NCI-H2081 (cell line): Measurements from ENCODE around the gene SIK2.
"Not testable (repeated sequence)": the region's sequence is repeated elsewhere in the genome, so short reads cannot be mapped to it uniquely, and the experiment has no call there.

Experiments
- DNase-seq, 2 experiments: peaks; one replicate each; lab custom pipeline; 2025; lab: John Stamatoyannopoulos, UW

Gene SIK2

DNA sequence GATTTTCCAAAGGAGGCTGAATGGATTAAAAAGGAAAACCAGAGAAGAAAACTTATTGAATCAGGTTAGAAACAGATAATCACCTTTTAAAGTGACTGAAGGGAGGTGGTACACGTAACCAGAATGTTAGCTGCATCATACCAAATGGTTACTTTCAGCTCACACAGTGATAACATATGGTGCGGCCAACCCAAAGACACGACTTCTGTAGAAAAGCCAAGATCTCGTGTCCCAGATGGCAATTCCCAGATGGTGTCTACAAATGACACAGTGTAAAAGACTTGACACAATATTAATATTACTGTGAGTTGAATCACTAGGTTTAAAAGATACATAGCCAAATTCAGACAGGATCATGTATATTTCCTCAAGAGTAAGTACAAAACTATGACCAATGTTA, 158.8 kb downstream of the SIK2 start:
- no peak for DNase-seq

DNA sequence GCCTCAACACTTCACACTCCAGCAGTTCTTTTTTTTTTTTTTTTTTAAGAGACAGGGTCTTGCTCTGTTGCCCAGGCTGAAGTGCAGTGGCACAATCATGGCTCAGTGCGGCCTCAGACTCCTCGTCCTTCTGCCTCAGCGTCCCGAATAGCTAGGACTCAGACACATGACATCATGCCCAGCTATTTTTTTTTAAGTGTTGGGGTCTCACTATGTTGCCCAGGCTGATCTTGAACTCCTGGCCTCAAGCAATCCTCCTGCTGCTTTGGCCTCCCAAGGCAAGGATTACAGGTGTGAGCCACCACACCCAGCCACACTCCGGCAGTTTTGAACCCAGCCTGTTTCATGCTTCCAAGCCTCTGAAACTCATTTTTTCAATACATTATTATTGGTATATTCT, 160.3 kb downstream of the SIK2 start:
- no peak for DNase-seq

DNA sequence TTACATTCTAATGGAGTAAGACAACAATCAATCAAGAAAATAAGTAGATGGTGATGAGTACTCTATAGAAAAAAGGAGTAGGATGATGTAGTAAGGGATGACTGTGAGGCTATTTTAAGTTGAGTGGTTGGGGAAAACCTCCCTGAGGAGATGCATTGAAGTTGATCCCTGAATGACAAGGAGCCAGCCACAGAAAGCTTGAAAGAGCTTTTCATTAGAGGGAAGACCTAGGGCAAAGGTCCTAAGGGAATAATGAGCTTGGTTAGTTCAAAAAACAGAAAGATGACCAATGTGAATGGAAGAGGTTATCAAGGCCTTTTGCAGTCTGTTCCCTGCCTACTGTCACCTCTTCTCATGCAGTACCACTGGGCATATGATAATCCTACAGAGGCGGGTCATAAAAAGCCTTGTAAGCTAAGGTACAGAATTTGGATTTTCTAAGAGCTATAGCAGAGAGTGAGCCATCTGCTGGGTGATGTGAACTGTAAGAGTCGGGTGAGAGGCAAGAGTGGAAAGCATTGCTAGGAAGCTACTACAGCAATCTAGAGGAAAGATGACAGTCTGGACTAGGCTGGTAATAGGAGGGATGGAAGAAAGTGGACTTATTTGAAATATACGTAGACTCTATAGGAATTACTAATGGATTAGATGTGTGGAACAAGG, 160.9 kb downstream of the SIK2 start:
- no peak for DNase-seq

DNA sequence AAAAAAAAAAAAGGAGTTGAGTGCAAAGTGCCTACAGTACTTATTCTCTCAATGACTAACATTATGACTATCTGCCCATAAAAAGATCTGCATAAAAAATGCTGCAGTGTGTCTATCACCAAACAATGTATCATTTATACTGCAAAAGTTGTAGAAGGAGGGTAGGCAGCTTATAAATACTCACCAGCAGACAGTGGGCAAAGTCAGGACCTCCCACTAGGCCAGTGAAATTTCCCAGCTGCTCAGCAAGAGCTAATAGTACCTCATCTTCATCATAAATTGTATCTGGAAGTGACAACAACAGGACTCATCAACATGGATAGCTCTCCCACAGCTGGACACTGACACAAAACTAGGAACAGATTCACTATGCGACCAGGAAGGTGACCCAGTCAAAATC, 162.4 kb downstream of the SIK2 start:
- DNase-seq: no peak

DNA sequence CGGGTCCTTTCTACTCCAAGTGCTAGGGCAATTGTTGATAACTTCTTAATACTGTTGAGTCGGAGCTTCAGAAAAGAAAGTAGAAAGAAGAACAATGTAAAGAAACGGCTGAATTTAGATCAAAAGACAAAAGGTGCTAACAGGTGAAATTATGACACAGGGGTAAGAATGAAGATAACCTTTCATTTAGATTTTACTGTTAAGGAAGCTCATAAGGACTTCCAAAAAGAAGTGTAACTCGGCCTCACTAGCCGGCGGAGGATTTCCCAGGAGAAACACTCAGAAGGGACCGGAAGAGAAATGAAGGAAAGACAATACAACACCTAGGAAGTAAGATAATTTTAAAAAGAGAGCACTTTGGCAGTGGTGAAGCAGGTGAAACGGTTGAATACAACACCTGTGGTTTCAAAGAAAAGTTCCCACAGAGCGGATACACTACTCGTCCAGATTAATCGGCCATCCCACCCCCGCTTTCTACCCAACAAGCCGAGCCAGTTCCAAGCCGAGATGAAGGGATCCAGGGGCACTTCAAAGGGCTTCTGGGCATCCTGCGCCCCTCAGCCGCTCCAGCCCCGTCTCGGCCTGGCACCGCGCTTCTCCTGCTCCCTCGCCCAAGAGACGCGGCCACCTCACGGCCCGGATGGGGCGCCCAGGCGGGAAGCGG, 163.2 kb downstream of the SIK2 start:
- peak in 1 of 2 experiments; percentile 67 for DNase-seq

DNA sequence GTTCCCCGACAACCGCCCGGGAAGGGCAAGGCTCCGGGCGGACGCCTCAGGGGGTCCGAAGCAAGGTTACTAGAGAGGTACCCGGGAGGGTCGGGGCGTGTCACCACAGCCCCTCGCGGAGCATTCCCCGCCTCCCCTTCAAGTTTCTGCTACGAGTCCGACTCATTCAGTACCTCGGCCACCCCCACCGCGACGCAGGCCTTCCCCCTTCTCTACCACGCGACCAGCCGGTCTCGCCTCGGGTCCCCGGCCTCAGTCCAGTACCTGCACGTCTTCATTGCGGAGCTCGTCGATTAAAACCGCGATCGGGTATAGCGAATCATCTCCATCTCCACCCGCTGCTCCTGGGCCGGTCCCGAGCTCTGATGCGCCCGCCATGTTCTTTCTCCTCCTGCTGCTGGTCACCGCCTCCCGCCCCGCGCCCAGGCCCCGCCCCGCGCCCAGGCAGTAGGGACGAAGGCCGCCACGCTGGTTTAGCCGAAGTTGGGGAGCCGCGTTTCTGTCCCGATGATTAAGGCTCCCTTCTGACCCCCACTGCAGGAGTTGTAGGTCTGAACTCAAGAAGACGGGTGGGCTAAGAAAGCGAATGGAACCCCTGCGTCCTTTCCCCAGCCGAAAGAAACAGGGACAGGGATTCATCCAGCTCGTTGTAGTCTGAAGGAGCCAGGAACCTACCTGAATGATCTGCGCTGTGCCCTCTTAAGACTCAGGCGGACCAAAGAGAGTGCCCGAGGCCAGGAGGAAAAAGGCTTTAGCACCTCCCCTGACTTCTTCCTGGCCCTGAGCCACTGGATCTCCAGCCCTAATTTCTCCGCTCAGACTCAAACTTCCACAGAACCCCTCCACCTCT, 164.0 kb downstream of the SIK2 start, which contains the start of gene PPP2R1B:
TSS of gene PPP2R1B (minus strand) at position 406 of the 850 bp plus-strand sequence. CDS start at position 378, 28 bp downstream.
- DNase-seq: peak; percentile 71 to 72

DNA sequence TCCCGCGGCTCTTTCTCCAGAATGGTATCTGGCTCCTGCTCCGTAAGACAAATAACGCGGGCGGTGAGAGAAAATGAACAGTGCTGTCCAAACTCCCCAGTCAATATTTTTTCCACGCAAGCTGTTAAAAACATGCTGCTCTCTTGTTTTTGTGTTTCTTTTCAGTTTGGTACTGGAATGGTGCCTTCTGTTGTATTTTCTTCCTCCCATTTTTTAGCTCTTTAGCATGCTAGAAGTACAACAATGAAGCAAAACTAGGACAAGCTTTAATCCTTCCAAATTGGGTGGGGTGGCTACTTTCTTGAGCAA, 164.5 kb downstream of the SIK2 start:
- DNase-seq: peak in 1 of 2 experiments; percentile 10

DNA sequence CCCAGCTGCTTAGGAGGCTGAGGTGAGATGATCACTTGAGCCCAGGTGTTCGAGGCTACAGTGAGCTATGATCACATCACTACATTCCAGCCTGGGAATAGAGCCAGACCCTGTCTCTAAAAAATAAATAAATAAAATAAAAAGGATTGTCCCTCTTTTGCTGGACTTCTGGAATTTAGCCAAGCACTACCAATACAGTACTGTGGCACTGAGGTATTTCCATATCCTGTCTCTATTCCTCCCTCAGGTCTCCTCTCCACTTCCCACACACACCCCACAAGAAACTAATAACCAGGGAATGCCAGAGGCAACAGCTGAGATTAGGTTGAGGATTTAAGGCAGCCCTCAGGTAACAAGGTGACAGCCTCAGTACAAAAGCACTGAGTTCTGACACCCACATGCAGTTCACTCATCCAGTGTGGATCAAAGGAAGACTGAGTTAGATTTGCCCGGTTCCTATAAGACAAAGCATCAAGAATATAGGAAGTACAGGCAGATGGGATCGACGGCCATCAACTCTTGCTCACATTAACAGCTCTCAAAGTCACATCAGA, 168.4 kb downstream of the SIK2 start:
- DNase-seq: peak; percentile 7 to 25

DNA sequence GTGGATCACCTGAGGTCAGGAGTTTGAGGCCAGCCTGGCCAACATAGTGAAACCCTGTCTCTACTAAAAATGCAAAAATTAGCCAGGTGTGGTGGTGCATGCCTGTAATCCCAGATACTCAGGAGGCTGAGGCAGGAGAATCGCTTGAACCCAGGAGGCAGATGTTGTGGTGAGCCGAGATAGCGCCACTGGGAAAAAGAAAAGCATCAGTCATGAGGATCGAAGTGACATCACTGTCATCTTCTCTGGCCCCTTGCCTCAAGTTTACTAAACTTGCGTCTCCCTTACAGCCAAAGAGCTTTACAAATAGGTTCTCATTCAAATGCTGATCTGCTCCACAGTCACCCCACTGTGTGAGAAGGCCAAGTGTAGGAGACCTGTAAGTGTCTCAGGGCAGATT, 169.0 kb downstream of the SIK2 start:
- DNase-seq: not testable (repeated sequence)

DNA sequence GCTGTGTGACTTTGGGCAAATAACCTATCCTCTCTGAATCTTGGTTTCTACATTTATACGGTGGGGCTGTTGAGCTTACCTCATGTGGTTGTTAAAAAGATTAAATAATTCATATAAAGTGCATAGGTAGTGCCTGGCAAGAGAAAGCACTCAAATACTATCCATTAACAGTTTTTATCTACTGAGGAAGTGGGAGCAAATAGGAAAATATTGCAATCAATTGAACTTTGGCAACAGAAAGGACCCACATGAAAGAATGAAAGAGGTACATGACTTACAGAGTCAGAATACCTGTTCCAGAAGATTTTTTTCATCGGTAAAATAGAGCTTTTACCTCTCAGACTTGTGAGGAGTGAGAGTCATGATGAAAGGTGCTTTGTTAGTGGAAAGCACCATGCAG, 170.3 kb downstream of the SIK2 start:
- no peak for DNase-seq

DNA sequence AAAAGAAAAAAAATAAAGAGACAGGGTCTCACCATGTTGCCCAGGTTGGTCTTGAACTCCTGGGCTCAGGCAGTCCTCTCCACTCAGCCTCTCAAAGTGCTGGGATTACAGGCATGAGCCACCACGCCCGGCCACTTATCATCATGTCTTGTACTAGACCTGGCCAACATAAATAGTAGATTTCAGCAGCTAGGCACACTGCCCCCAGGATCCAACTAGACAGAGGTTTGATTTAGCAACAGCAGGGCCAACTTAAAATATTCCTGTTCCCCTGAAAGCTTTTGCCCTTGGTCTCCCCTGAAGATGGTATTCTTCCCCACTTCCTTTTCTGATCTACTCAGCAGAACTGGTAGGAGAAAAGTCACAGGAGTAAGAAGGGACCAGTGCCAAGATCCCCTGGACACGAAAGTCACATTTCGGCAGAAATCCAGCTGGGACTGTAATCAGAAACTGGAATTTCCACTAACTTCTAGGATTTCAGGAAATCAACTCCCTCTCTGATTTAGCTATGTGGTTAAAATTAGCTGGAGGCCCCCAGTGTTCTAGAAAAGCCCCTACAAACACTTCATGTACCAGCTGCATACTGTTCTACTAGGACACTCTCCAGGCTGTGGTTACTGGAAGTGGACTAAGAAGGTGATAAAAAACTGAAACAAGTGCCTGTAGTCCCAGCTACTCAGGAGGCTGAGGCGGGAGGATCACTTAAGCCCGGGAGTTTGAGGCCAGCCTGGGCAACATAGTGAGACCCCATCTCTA, 172.9 kb downstream of the SIK2 start:
- DNase-seq: no peak

DNA sequence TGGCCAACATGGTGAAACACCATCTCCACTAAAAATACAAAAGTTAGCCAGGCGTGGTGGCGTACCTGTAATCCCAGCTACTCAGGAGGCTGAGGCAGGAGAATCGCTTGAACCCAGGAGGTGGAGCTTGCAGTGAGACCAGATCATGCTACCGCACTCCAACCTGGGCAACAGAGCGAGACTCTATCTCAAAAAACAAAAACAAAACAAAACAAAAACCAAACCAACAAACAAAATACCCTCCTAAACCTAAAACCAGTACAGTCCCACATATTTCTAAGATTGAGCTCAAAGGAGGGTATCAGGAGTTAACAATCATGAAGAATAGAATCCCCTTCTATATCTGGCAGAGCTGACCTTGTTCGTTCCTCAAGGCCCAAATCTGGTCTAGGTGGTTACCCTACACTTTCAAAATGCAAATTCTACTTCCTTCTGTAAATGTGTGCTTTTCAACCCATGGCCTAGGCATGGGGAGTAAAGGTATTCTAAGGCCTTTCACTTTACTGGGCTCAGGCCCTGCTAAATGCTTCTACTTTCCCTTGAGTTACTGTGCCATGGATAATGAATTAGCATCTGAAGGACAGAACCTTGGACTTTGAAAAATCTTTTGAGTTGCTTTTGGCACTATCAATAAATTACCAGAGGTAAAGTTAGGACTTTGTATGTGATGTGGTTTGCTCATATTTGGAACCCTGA, 174.3 kb downstream of the SIK2 start:
- no peak for DNase-seq

DNA sequence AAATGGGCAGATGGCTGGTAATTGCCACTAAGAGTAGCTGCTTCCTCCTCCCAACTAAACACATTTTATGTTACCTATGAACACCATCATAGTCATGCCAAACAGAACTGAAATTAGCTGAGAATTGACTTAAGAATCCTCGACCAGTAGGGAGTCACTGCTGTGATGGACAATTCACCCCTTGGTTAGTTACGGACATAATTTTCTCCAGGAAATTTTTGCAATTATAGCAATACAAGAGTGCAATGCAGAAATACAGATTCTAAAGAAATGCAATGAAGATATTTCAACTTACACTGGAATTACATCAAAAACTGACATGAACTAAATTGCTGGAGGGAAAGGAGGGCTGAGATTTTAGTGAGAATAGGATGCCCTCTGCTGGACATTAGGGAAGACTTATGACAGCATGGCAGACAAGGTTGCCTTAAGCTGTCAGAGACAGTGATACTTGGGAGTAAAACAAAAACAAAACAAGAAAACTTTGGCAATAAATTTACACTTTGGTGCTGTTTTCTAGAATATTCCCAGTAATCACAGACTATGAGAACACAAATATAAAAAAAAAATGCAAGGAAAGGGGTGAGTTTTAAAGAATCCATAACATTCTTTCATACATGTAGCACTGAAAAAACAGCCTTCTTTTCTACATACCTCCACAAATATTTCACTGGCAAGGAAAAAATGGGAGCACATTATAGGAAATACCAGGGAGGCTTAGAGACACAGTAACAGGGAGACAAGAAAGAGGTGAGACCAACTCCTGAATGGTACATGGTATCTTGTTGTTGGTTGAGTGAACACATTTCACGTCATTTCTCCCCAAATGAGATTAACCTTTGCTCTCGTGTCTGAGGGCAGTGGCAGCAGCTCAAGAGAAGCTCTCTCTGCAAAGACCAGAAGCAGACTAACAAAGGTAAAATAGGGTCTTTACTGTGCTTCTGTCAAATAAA, 175.1 kb downstream of the SIK2 start:
- DNase-seq: peak; percentile 66 to 71

DNA sequence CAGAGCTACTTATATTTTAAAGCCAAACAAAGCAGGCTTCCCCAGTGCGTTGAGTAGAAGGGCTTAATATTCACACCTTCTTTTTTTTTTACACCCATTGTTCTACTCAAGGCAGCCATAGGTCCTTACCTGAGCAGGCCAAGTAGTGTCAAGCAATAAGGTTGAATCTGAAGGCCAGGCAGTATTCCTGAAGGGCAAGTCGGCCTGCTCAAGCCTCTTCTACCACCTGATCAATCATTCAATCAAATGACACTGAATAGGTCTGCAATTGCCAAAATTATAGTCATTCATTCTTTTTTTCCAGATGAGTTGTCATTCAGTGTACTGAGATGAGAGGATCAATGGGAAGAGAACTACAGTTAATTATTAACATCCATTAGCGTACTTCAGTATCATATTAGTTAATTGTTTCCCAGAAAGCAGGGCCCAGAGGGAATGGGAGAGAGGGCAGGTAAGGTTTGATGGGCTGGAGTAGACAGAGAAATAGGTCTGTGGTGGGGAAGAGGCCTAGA, 175.9 kb downstream of the SIK2 start:
- no peak for DNase-seq

DNA sequence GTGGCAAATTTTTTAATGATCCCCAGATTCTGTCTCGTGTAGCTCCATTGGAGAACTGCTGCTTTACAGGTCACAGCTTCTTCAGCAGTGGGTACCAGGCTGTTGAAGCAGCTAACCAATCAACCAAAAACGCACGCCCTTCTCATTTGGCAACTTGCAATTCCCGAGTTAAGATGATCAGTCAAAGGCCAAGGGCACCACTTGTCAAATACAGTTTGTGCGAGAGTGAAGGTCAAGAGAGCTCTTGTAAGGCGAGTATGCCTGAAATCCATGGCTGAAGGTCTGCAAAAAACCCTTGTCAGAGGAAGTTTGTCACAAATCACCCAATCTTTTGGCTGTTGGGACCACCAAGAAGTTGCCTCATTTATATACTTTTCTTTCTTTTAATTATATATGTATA, 176.9 kb downstream of the SIK2 start:
- DNase-seq: no peak
